Right lobe of liver (tissue), 6 donors: ENCODE results near the gene SPOP. TPM values are rescaled to one million over a fixed set of nuclear protein-coding genes. Genes with fewer than 3 reads are reported as not detected.

Source experiments
- ATAC-seq, 4 donors: fragments of 200-7000 bp; cut with Tn5 transposase; one replicate each; pipeline ENCODE4 v1.9.1; 2020; ENCODE audit warnings: mild to moderate bottlenecking in 4 of 4, moderate library complexity in 4 of 4
- DNase-seq, 3 donors: peaks; one replicate each; pipeline ENCODE4 v3.0.0-alpha.2; 2020
- H3K27ac ChIP-seq, 3 donors: fragments of 200-600 bp; one replicate each; pipeline ENCODE4 v1.8.0; 2022
- H3K27me3 ChIP-seq, 2 donors: fragments of 200-600 bp; one replicate each; pipeline ENCODE4 v1.8.0; 2022
- H3K36me3 ChIP-seq, 4 donors: fragments of 200-600 bp; sonication (generic) in 1 of 4; one replicate each; pipeline versions ENCODE4 v1.5.1 to v1.8.0; 2017 to 2022; ENCODE audit warnings: control low read depth in 1 of 4
- H3K4me1 ChIP-seq, 4 donors: fragments of 200-600 bp; sonication (generic) in 1 of 4; one replicate each; pipeline versions ENCODE4 v1.5.1 to v1.8.0; 2017 to 2022; ENCODE audit warnings: control low read depth in 1 of 4
- H3K4me3 ChIP-seq, 3 donors: fragments of 200-600 bp; one replicate each; pipeline ENCODE4 v1.8.0; 2022
- H3K9me3 ChIP-seq, 4 donors: fragments of 200-600 bp; sonication (generic) in 1 of 4; one replicate each; pipeline versions ENCODE4 v1.5.1 to v1.8.0; 2017 to 2022; ENCODE audit warnings: control low read depth in 1 of 4
- POLR2A ChIP-seq: fragments of 450-650 bp; IDR thresholded peaks from one replicate; pipeline ENCODE4 v1.6.1; 2017; ENCODE audit warnings: antibody characterized with exemption, mild to moderate bottlenecking
- WGBS: methylation state at CpG from one replicate; pipeline ENCODE4 v1.1.6; 2018; ENCODE audit warnings: low coverage, low lambda C conversion rate; ENCODE audit not compliant: insufficient coverage; ENCODE audit errors: missing lambda C conversion rate; 5-methylcytosine and 5-hydroxymethylcytosine counted together
- intact Hi-C, 2 donors: fragments of 100-400 bp; cut with DNase I; formaldehyde crosslinking; loops; one replicate each; pipeline versions ENCODE4 v1.11.2 to v1.14.1; 2022
- total RNA-seq, 6 experiments: library from RNA; depleted of rRNA in 2 of 6; stranded (reverse); fragments of >200 nt in 2 of 6; fragmentation: NEBNext Ultra II Directional in 3 of 6; extraction: Animal tissue kit (Norgen Biotek cat#: 25700) in 3 of 6; gene quantifications; one replicate each; pipeline versions ENCODE4 v1.1.0 to v1.2.4, GENCODE V29; 2016 to 2023
- TF ChIP-seq, protein P1 (sequence below), 4 donors: fragments of 200-600 bp in 3 of 4; fragments of 450-650 bp in 1 of 4; IDR thresholded peaks; one replicate each; pipeline versions ENCODE4 v1.5.1 to v1.8.0; 2016 to 2022; ENCODE audit warnings: antibody characterized with exemption in 4 of 4, mild to moderate bottlenecking in 2 of 4
- donor health status: DM: no; HTN: yes; CAD: no.
- donor health status: DM: no; HTN: no; CAD: no.
- donor health status: DM: no; HTN: no; CAD: no.
- donor health status: DM: no; HTN: yes; CAD: no.
- donor health status: DM: no; HTN: yes; CAD: no.

The SPOP gene
- total RNA-seq, 6 experiments from 2014 or later = 26.9 to 41.0 (median 34.1) TPM

DNA sequence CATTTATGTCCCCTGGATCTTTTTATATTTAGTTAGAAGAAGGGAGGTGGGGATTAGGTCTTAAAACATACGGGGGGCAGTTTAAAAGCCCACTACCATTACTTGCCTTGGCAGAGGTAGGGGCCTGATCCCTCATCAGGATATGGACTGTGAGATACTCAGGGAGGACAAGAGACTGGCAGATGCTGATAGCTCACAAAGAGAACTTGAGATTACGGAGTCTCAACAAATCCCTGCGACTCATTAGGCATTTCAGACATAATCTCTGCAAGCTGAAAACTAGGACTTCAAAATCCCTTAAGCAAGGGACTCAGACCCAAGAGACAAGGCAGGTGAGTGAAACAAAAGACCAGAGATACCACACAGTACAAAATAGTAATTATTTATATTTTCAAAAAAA is 79.0 kb downstream of the SPOP start:
- ATAC-seq = no peak
- H3K27ac ChIP-seq = no peak overlapping the region
- 100% methylated on average over 3 of the region's 3 CpGs for WGBS
- no peaks in the 10 kb centered on the region for H3K4me1 ChIP-seq
- TF ChIP-seq, protein P1, sequence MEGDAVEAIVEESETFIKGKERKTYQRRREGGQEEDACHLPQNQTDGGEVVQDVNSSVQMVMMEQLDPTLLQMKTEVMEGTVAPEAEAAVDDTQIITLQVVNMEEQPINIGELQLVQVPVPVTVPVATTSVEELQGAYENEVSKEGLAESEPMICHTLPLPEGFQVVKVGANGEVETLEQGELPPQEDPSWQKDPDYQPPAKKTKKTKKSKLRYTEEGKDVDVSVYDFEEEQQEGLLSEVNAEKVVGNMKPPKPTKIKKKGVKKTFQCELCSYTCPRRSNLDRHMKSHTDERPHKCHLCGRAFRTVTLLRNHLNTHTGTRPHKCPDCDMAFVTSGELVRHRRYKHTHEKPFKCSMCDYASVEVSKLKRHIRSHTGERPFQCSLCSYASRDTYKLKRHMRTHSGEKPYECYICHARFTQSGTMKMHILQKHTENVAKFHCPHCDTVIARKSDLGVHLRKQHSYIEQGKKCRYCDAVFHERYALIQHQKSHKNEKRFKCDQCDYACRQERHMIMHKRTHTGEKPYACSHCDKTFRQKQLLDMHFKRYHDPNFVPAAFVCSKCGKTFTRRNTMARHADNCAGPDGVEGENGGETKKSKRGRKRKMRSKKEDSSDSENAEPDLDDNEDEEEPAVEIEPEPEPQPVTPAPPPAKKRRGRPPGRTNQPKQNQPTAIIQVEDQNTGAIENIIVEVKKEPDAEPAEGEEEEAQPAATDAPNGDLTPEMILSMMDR (IDR thresholded peaks at IDR 0.05) = no peak
- TF ChIP-seq POLR2A = no peak
- DNase-seq = no peak
- no peak overlapping the region for H3K4me3 ChIP-seq
- peaks cover 0 to 47% (median 5%) of the 10 kb centered on the region in 4 donors for H3K36me3 ChIP-seq
- H3K9me3 ChIP-seq = no peaks in the 10 kb centered on the region
- intact Hi-C loops = no loop called here
- no peaks in the 10 kb centered on the region for H3K27me3 ChIP-seq

DNA sequence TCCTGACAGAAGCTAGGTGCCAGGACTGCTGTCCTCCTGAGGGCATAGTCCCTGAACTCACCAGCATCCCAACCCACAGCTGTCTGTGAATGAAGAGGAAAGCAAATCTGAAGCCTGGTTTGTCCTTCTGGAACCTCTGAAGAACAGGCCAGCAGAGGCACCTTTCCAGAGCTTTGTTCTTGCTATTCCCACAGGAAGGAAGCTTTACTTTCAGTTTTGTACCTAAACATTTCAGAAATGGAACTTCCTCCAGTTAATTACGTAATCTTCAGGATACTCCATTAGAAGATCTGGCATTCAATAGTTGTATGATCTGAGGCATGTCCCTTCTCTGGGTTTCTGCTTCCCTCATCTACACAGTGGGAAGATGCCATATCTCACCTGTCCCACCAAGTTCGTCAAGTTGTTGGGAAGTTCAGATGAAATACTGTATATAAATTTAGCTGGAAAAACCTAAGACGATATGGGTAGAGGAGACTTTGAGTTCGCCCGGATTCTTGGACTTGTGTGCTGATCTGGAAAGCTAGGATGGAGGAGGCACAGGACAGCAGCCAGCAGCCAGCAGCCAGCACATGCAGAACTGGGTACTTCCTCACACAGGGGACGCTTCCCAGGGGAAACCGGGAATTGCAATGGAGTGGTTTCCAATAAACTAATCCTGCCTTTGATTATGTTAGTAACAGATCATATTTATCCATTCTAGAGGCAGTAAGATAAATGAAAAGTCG is 79.8 kb downstream of the SPOP start:
- H3K27ac ChIP-seq = no peak overlapping the region
- intact Hi-C loops = no loop called here
- no peaks in the 10 kb centered on the region for H3K9me3 ChIP-seq
- peak in 2 of 4 donors; percentile 13 to 50 for ATAC-seq
- no peak for DNase-seq
- H3K36me3 ChIP-seq = peaks cover 0 to 47% (median 4%) of the 10 kb centered on the region in 4 donors
- TF ChIP-seq POLR2A = no peak
- TF ChIP-seq, protein P1 (IDR thresholded peaks at IDR 0.05) = no peak
- H3K4me1 ChIP-seq = no peaks in the 10 kb centered on the region
- 80% methylated on average over 8 of the region's 8 CpGs for WGBS
- H3K27me3 ChIP-seq = no peaks in the 10 kb centered on the region
- H3K4me3 ChIP-seq = no peak overlapping the region

DNA sequence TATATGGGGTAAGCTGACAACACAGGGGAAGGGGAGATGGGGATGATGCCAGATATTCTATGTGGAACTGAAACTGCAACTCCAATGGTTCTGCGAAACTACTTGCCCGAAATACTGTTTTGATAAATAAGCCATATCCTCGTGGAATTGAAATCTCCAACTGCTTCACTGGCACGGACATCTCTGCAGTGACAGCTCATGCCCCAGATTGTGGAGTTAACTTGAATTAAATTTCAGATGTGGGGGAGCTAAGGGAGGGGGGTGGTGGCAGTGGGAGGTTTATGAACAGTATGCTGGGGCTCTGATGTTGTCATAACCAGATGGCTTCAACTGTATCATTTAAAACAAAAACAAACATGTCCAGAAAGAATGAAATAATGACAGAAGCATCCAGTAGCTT is 80.5 kb downstream of the SPOP start:
- no peaks in the 10 kb centered on the region for H3K9me3 ChIP-seq
- H3K4me3 ChIP-seq = no peak overlapping the region
- no peak overlapping the region for H3K27ac ChIP-seq
- no peak for TF ChIP-seq POLR2A
- TF ChIP-seq, protein P1 (IDR thresholded peaks at IDR 0.05) = no peak
- DNase-seq = no peak
- ATAC-seq = no peak
- H3K27me3 ChIP-seq = no peaks in the 10 kb centered on the region
- no peaks in the 10 kb centered on the region for H3K4me1 ChIP-seq
- WGBS = 67% methylated on average over 4 of the region's 4 CpGs
- intact Hi-C loops = no loop called here
- H3K36me3 ChIP-seq = peaks cover 0 to 47% (median 4%) of the 10 kb centered on the region in 4 donors

DNA sequence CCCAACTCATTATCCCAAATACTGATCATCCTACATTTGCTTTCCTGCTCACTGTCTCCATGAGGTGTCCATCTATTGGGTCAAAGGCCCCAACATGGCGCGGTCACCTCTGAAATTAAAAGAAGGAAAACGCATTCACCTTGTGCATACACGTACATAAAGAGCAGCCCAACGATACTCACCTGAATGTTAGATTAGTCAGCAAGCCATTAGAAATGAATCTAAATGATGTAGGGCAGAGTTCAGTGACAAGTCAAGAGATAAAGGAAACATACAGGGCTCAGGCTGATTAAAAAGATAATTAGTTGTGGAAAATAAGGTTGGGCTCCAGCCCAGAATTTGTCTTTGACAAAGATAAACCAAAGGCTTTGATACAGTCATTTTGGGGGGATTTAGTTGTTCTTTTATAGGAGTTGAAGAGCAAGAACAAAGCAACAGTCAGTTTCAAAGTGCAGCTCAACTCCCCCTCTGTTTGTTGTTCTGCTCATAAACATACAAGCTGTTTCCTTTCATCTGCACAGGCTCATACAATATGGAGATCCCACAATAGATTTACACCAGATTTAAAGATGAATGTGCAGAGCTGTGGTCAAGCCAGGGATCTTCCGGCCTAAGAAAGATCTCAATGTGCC is 81.2 kb downstream of the SPOP start:
- Histone ChIP-seq H3K4me1 (no peaks in the 10 kb centered on the region), H3K27me3 (no peaks in the 10 kb centered on the region), H3K27ac (no peak overlapping the region), H3K36me3 (peaks cover 0 to 46% (median 3%) of the 10 kb centered on the region in 4 donors), H3K9me3 (no peaks in the 10 kb centered on the region), H3K4me3 (no peak overlapping the region)
- 90% methylated on average over 6 of the region's 6 CpGs for WGBS
- TF ChIP-seq, protein P1 (IDR thresholded peaks at IDR 0.05) = no peak
- no peak for TF ChIP-seq POLR2A
- DNase-seq = no peak
- no peak for ATAC-seq
- intact Hi-C loops = no loop called here
